ENCODE results near the gene DYNC1H1.
"Not testable (repeated sequence)": the region's sequence is repeated elsewhere in the genome, so short reads cannot be mapped to it uniquely, and the experiment has no call there.

The DYNC1H1 gene

DNA sequence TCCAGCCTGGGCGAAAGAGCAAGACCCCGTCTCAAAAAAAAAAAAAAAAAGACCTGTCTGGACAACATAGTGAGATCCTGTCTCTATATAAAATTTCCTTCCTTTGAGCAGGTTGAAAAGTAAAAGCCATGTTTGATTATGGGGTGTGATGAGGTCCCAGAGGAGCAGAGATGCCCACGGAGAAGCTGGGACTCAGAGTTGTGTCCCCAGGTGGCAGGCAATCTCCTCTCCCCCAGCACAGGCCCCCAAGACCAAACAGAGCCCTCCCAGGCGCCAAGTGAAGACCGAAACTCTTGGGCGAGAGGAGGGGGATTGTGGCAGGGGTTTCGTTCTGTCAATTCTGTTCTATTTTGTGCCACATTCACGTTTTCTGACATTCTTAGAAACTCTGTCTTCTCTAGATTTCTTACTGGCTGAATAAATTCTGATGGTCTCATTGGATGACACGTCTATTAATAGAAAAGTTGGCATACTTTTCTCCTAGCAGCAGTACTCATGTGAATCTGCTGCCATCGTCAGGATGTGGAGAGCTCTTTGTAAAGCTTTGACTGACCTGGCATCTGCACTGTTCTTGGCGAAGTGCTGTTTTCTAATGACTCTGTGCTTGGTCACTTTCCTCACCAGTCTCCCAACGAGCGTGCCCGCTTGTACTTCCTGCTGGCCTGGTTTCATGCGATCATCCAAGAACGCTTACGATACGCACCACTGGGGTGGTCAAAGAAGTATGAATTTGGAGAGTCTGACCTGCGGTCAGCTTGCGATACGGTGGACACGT, 79.1 kb downstream of the DYNC1H1 start:
- DNase-seq = no peak

DNA sequence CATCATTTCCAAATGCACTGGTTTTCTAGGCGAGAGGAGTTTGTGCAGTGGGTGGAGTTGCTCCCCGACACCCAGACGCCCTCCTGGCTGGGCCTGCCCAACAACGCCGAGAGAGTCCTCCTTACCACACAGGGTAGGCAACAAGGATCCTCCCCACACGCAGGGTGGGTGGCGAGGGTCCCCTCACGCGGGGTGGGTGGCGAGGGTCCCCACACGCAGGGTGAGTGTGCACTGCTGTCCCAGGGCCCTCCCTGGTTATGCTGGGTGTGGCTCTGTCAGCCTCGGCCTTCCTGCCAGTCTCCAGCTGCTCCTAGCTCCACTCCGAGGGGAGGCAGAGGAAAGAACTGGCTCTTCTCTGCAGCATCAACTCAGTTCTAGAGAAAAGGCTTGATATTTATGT, 80.2 kb downstream of the DYNC1H1 start:
- DNase-seq = no peak

GRCh38 chr14:102046337-102047278, 82.2 kb downstream of the DYNC1H1 start:
- DNase-seq = no peak

- DNase-seq = no peak
Observed at GRCh38 chr14:102047808-102048540, 83.6 kb downstream of the DYNC1H1 start.

DNA sequence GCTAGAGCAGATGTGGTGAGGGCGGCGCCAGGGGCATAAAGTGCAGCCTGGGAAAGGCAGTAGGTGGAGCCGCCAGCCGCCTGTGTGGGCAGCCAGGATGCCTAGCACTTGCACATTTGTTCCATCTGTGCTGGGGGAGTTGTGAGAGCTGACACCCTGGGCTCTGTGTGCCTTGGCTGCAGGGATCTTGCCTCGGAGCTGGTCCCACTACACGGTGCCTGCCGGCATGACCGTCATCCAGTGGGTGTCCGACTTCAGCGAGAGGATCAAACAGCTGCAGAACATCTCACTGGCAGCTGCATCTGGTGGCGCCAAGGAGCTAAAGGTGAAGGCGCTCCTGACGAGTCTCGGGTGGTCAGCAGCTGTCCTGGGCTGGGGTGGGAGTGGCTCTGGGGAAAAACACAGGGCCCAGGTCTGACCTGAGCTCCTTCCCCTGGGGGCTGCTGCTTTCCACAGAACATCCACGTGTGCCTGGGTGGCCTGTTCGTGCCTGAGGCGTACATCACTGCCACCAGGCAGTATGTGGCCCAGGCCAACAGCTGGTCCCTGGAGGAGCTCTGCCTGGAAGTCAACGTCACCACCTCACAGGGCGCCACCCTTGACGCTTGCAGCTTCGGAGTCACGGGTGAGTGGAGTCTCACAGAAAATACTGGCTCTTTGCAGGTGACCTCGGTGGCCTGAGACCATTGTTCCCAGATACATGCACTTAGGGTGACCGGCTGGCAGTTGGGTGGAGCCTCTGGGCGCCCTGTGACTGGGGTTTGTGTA, 85.1 kb downstream of the DYNC1H1 start:
- DNase-seq = no peak

- no peak for DNase-seq
Observed at GRCh38 chr14:102050026-102050405, 85.6 kb downstream of the DYNC1H1 start.

DNA sequence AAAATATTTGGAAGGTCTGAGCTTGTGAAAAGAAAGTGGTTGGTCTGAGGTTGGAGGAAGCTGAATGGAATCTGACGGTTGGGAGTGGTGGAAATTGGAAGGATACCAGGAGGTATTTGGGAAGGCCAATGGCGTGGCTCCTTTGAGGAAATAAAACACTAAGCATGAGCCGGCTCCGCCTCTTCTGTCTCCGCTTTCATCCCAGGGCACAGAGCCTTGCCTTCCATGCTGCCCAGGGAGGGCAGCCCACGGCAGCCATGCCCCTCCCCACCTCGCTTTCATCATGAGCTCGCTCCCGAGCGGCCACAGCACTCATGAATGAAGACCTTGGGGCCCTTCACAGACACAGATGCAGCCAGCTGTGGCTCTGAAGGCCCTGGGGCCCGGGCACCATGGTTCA, 86.3 kb downstream of the DYNC1H1 start:
- DNase-seq = no peak

GRCh38 chr14:102052522-102052921, 88.1 kb downstream of the DYNC1H1 start:
- DNase-seq = no peak

DNA sequence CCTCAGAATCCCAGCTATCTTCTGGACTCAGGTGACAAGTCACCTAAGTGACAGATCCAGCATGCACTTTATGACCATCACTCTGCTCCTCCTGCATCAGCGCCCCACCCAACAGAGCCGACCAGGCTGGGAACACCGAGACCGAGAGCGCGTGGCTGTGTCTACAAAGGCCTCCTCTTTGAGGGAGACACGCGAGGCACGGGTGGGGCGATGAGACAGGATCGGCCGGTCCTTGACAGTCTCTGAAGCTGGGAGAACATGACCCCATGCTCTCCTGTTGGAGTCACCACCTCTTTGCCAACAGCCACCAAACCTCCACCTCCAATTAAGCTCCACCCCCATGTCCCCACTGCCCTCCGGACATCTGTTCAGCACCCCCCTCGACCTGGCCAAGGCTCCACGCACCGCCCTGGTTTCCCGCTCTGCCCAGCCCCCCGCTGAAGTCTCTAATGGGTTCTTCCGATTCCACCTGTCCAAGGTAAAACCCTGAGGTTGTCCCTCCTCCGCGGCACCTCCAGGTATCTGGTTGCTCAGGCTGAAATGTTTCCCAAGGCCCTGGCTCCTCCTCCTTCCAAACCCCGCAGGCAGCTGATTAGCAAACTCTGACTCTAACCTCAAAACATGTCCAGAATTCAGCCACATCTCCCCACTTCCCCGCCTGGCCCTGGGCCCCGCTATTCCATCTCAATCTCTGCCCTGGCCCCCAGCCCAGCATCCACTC, 91.0 kb downstream of the DYNC1H1 start:
- DNase-seq = no peak

- no peak for DNase-seq
Observed at GRCh38 chr14:102056694-102057442, 92.5 kb downstream of the DYNC1H1 start.

- no peak for DNase-seq
Observed at GRCh38 chr14:102057480-102058114, 93.2 kb downstream of the DYNC1H1 start.

DNA sequence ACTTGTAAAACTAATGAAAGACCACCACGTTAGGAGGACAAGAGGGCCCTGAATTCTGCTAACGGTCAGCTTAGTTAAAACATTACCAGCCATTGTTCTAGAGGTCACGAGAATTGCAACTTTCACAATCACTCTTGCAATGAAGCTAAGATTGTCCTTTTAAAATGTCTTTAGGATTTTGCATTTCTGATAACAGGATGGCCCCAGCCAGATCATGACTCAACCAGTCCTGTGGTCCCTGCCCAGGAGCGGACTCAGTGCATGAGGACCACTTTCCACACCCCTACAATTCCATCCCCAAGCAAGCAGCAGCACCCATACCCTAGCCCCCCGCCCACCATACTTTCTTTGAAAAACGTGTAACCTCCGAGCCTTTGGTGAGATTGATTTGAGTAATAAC, 93.8 kb downstream of the DYNC1H1 start:
- no peak for DNase-seq

- DNase-seq = no peak
Observed at GRCh38 chr14:102058961-102059360, 94.6 kb downstream of the DYNC1H1 start.

- peak; percentile 45 for DNase-seq
Observed at GRCh38 chr14:102063109-102063807, 98.9 kb downstream of the DYNC1H1 start.

DNA sequence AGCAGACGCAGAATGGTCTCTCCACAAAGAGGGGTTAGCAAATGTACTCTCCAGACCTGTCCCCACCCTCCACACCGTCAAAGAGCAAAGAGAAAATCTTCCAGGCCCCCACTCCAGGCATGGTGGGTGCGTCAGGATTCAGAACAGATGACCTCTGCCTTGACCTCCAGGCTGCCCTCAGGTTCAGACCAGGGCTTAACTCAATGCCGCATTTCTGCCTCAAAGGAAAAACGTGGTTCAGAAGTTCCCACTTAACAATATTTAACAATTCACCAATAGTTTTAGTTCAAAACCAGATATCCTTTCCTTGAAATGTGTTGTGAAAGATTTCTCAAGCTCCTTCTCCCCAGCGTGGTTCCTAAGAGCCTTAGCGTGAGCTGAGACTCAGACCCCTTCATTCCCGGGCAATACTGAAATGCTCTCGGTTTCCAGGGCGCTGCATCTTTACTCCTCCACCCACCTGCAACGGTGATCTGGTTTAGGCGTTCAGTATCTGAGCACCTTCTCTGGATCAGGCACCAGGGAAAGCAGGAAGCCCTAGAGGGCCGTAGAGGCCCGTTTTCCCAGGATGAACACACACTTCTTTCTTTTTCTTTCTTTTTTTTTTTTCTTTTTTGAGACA, 99.5 kb downstream of the DYNC1H1 start:
- no peak for DNase-seq

GRCh38 chr14:102064590-102064989, 100.2 kb downstream of the DYNC1H1 start:
- not testable (repeated sequence) for DNase-seq

GRCh38 chr14:102066041-102066451, 101.7 kb downstream of the DYNC1H1 start:
- DNase-seq = no peak

GRCh38 chr14:102071283-102071998, 107.1 kb downstream of the DYNC1H1 start:
- no peak for DNase-seq

Measured in activated CD4-positive, CD25-positive, alpha-beta regulatory T cell treated with anti-CD3 and anti-CD28 coated beads, Interleukin-2, amount 50 U/mL, for 72 hours (primary cell).